Thoracic aorta (tissue), 2 donors: Measurements from ENCODE around the gene TAS1R3. TPM values are rescaled to one million over a fixed set of nuclear protein-coding genes. Genes with fewer than 3 reads are reported as not detected.

Source experiments
- ATAC-seq: fragments of 150-250 bp; one replicate; pipeline ENCODE4 v1.8.0; 2017; ENCODE audit warnings: low read depth; ENCODE audit not compliant: insufficient number of reproducible peaks, low FRiP score
- DNase-seq: peaks from one replicate; pipeline ENCODE4 v3.0.0-alpha.2; 2020; ENCODE audit warnings: low spot score
- H3K27ac ChIP-seq, 2 donors: fragments of 200-600 bp; sonication (generic); 1 replicate in 1 of 2; 2 replicates in 1 of 2; pipeline ENCODE4 v1.5.1; 2016; ENCODE audit warnings: mild to moderate bottlenecking in 2 of 2, moderate library complexity in 2 of 2
- H3K27me3 ChIP-seq: fragments of 200-600 bp; sonication (generic); replicated peaks from 2 replicates; pipeline ENCODE4 v1.6.0; 2016; ENCODE audit warnings: mild to moderate bottlenecking; ENCODE audit not compliant: insufficient read depth
- H3K36me3 ChIP-seq: fragments of 200-600 bp; sonication (generic); one replicate; pipeline ENCODE4 v1.5.1; 2016
- H3K4me1 ChIP-seq, 2 donors: fragments of 200-600 bp; sonication (generic); 1 replicate in 1 of 2; 2 replicates in 1 of 2; pipeline versions ENCODE4 v1.5.1 to v1.6.0; 2016; ENCODE audit warnings: low read depth in 2 of 2, mild to moderate bottlenecking in 1 of 2; ENCODE audit not compliant: control insufficient read depth in 1 of 2
- H3K4me3 ChIP-seq: fragments of 200-600 bp; sonication (generic); 2 replicates; pipeline ENCODE4 v1.5.1; 2016; ENCODE audit warnings: mild to moderate bottlenecking
- H3K9me3 ChIP-seq: fragments of 200-600 bp; sonication (generic); 2 replicates; pipeline ENCODE4 v1.5.1; 2016
- CTCF ChIP-seq: fragments of 200-600 bp; sonication (generic); IDR thresholded peaks from one replicate; pipeline ENCODE4 v1.5.1; 2019; ENCODE audit warnings: antibody characterized with exemption
- total RNA-seq, 2 donors: library from RNA; depleted of rRNA; stranded (reverse); fragments of >200 nt; gene quantifications; one replicate each; pipeline versions ENCODE4 v1.1.0 to v1.2.3, GENCODE V29; 2016

TAS1R3 gene
- total RNA-seq, 2 donors from 2014 or later, result 0.14 TPM; not detected in 1

GRCh38 chr1:1310476-1311053 lies 20.5 kb upstream of the TAS1R3 start:
- H3K4me1 ChIP-seq, result peaks cover 16 to 30% of the 10 kb centered on the region in 2 donors
- H3K9me3 ChIP-seq, result no peaks in the 10 kb centered on the region
- H3K36me3 ChIP-seq, result peaks cover 37% of the 10 kb centered on the region
- H3K27me3 ChIP-seq, result no peaks in the 10 kb centered on the region
- no peak overlapping the region for H3K4me3 ChIP-seq
- ATAC-seq (no peak), DNase-seq (no peak)
- no peak overlapping the region for H3K27ac ChIP-seq
- TF ChIP-seq CTCF, result no peak

- ATAC-seq (no peak), DNase-seq (no peak)
- no peak for TF ChIP-seq CTCF
- Histone ChIP-seq H3K27ac (no peak overlapping the region), H3K9me3 (no peaks in the 10 kb centered on the region), H3K4me1 (peaks cover 8 to 22% of the 10 kb centered on the region in 2 donors), H3K27me3 (no peaks in the 10 kb centered on the region), H3K4me3 (no peak overlapping the region), H3K36me3 (peaks cover 37% of the 10 kb centered on the region)
Observed at GRCh38 chr1:1311107-1312104, 19.7 kb upstream of the TAS1R3 start.

GRCh38 chr1:1312450-1313314 lies 18.4 kb upstream of the TAS1R3 start:
- Histone ChIP-seq H3K27me3 (no peaks in the 10 kb centered on the region), H3K27ac (no peak overlapping the region), H3K36me3 (peaks cover 37% of the 10 kb centered on the region), H3K4me3 (no peak overlapping the region), H3K9me3 (no peaks in the 10 kb centered on the region), H3K4me1 (peaks cover 2 to 18% of the 10 kb centered on the region in 2 donors)
- ATAC-seq (no peak), DNase-seq (no peak)
- no peak for TF ChIP-seq CTCF

GRCh38 chr1:1313500-1314236 lies 17.4 kb upstream of the TAS1R3 start:
- DNase-seq, result no peak
- no peaks in the 10 kb centered on the region for H3K9me3 ChIP-seq
- no peak for ATAC-seq
- peaks cover 7 to 28% of the 10 kb centered on the region in 2 donors for H3K4me1 ChIP-seq
- no peak overlapping the region for H3K27ac ChIP-seq
- peaks cover 37% of the 10 kb centered on the region for H3K36me3 ChIP-seq
- H3K4me3 ChIP-seq, result no peak overlapping the region
- H3K27me3 ChIP-seq, result no peaks in the 10 kb centered on the region
- TF ChIP-seq CTCF, result no peak
